B cell (primary cell): ENCODE data around the gene MDM1. TPM values are rescaled to one million over a fixed set of nuclear protein-coding genes. Genes with fewer than 3 reads are reported as not detected.

Source experiments
- ATAC-seq: fragments of 200-7000 bp; cut with Tn5 transposase; one replicate; pipeline ENCODE4 v1.10.0; 2021; ENCODE audit warnings: low read depth, mild to moderate bottlenecking, moderate number of reproducible peaks, moderate library complexity
- CTCF ChIA-PET: fragments of 350-600 bp; sonication (Branson Sonifier 250); formaldehyde crosslinking; loops from one replicate; lab custom pipeline; 2021; ENCODE audit warnings: antibody characterized with exemption, inconsistent platforms; lab: Charles Lee
- POLR2A ChIA-PET: fragments of 350-600 bp; sonication (Branson Sonifier 250); formaldehyde crosslinking; loops from one replicate; lab custom pipeline; 2021; ENCODE audit warnings: antibody characterized with exemption; lab: Charles Lee
- DNase-seq: peaks from one replicate; pipeline ENCODE4 v3.0.0; 2013
- H2AFZ ChIP-seq: 2 replicates; pipeline ENCODE4 v1.6.1; 2012; ENCODE audit warnings: mild to moderate bottlenecking, low read depth, low read length; ENCODE audit not compliant: insufficient read depth, poor library complexity, severe bottlenecking
- H3K27ac ChIP-seq, 2 donors: 1 replicate in 1 of 2; 2 replicates in 1 of 2; pipeline ENCODE4 v1.5.1; 2012 to 2013; ENCODE audit warnings: low read length in 2 of 2, mild to moderate bottlenecking in 2 of 2, moderate library complexity in 1 of 2
- H3K27me3 ChIP-seq, 4 experiments: fragments of 200-600 bp in 1 of 4; sonication (generic) in 1 of 4; replicated peaks in 1 of 4; 1 replicate in 2 of 4; 2 replicates in 2 of 4; pipeline versions ENCODE4 v1.6.1 to v1.7.0; 2013 to 2016; ENCODE audit warnings: low read length in 3 of 4, mild to moderate bottlenecking in 2 of 4, mixed read lengths in 1 of 4, moderate library complexity in 1 of 4; ENCODE audit not compliant: insufficient read depth in 4 of 4, control insufficient read depth in 3 of 4; ENCODE audit errors: control extremely low read depth in 1 of 4
- H3K36me3 ChIP-seq, 2 experiments: replicated peaks in 1 of 2; 1 replicate in 1 of 2; 2 replicates in 1 of 2; pipeline versions ENCODE4 v1.6.1 to v1.7.1; 2013; ENCODE audit warnings: low read length in 1 of 2; ENCODE audit not compliant: insufficient read depth in 2 of 2, control insufficient read depth in 1 of 2; ENCODE audit errors: control extremely low read depth in 1 of 2, extremely low read depth in 1 of 2
- H3K4me1 ChIP-seq, 2 donors: fragments of 200-600 bp in 1 of 2; sonication (generic) in 1 of 2; 1 replicate in 1 of 2; 2 replicates in 1 of 2; pipeline versions ENCODE4 v1.5.1 to v1.6.1; 2013 to 2017; ENCODE audit warnings: low read length in 2 of 2; ENCODE audit not compliant: control insufficient read depth in 2 of 2, insufficient read depth in 2 of 2
- H3K4me2 ChIP-seq: replicated peaks from 2 replicates; pipeline ENCODE3; 2012; ENCODE audit warnings: mild to moderate bottlenecking, low read depth, low read length; ENCODE audit not compliant: poor library complexity, severe bottlenecking
- H3K4me3 ChIP-seq, 5 experiments: fragments of 200-600 bp in 1 of 5; sonication (generic) in 1 of 5; 1 replicate in 3 of 5; 2 replicates in 2 of 5; pipeline versions ENCODE4 v1.5.1 to v1.7.0; 2011 to 2016; ENCODE audit warnings: low read length in 4 of 5, mild to moderate bottlenecking in 4 of 5, low read depth in 2 of 5, control low read depth in 1 of 5, moderate library complexity in 1 of 5; ENCODE audit not compliant: insufficient read depth in 1 of 5; ENCODE audit errors: control extremely low read depth in 1 of 5, extremely low read depth in 1 of 5
- H3K79me2 ChIP-seq: fragments of 200-600 bp; sonication (generic); one replicate; pipeline ENCODE4 v1.6.0; 2016; ENCODE audit warnings: low read length; ENCODE audit not compliant: control insufficient read depth, insufficient read depth
- H3K9ac ChIP-seq: fragments of 200-600 bp; sonication (generic); 2 replicates; pipeline ENCODE4 v1.6.1; 2017; ENCODE audit warnings: mild to moderate bottlenecking, low read length, moderate library complexity
- H3K9me3 ChIP-seq, 3 donors: one replicate each; pipeline versions ENCODE4 v1.6.1 to v1.7.1; 2013; ENCODE audit warnings: low read length in 2 of 3; ENCODE audit not compliant: control insufficient read depth in 2 of 3, insufficient read depth in 1 of 3; ENCODE audit errors: control extremely low read depth in 1 of 3
- H4K20me1 ChIP-seq: 2 replicates; pipeline ENCODE4 v1.6.0; 2012; ENCODE audit warnings: mild to moderate bottlenecking, low read length; ENCODE audit not compliant: insufficient read depth, control insufficient read depth, poor library complexity, severe bottlenecking
- H3K27ac Mint-ChIP-seq: one replicate; pipeline ENCODE4 v1.8.0; 2021; ENCODE audit warnings: mixed read lengths
- H3K27me3 Mint-ChIP-seq: one replicate; pipeline ENCODE4 v1.8.0; 2021; ENCODE audit warnings: mixed read lengths
- H3K4me1 Mint-ChIP-seq: one replicate; pipeline ENCODE4 v1.8.0; 2021; ENCODE audit warnings: mixed read lengths
- H3K4me3 Mint-ChIP-seq: one replicate; pipeline ENCODE4 v1.8.0; 2021; ENCODE audit warnings: mixed read lengths
- H3K9me3 Mint-ChIP-seq: one replicate; pipeline ENCODE4 v1.8.0; 2022; ENCODE audit warnings: mixed read lengths; ENCODE audit not compliant: insufficient read depth
- CTCF ChIP-seq: fragments of 200-600 bp; IDR thresholded peaks from one replicate; pipeline ENCODE4 v1.8.0; 2022; ENCODE audit warnings: antibody characterized with exemption, mild to moderate bottlenecking
- EZH2 ChIP-seq: IDR thresholded peaks from 2 replicates; pipeline ENCODE4 v1.6.1; 2012; ENCODE audit warnings: borderline replicate concordance, low read depth, mild to moderate bottlenecking, moderate library complexity, low read length; ENCODE audit not compliant: insufficient read depth, poor library complexity, severe bottlenecking
- WGBS: methylation state at CpG from one replicate; pipeline ENCODE4 v1.1.5; 2013; ENCODE audit warnings: missing lambda C conversion rate; ENCODE audit not compliant: insufficient coverage; 5-methylcytosine and 5-hydroxymethylcytosine counted together
- intact Hi-C: fragments of 100-400 bp; cut with micrococcal nuclease; formaldehyde crosslinking; loops from one replicate; pipeline ENCODE4 v1.10.0; 2022
- polyA plus RNA-seq: library from polyadenylated mRNA; depleted of rRNA; stranded (reverse); fragments of >200 nt; gene quantifications from 2 replicates; pipeline ENCODE4 v1.2.3, GENCODE V29; 2012
- total RNA-seq, 2 donors: library from RNA; stranded (reverse); fragments of 120-200 nt in 1 of 2; gene quantifications; 1 replicate in 1 of 2; 2 replicates in 1 of 2; pipeline versions ENCODE4 v1.2.3 to v1.2.4, GENCODE V29; 2013 to 2022

Gene MDM1
- total and polyA plus RNA-seq, 2 donors (not counting 1 experiment from before 2014, with no cell fraction given) = 13.9 to 38.3 TPM

GRCh38 chr12:68364328-68364727 lies 32.2 kb upstream of the MDM1 start:
- no peaks in the 10 kb centered on the region for H3K9me3 ChIP-seq
- TF ChIP-seq CTCF = no peak
- no peak for TF ChIP-seq EZH2
- Mint-ChIP-seq H3K9me3 (no peaks in the 10 kb centered on the region), H3K27ac (peak overlapping the region; percentile 97), H3K4me1 (peaks cover 51% of the 10 kb centered on the region), H3K27me3 (no peaks in the 10 kb centered on the region), H3K4me3 (peak overlapping the region; percentile 91)
- no peaks in the 10 kb centered on the region for H4K20me1 ChIP-seq
- no peaks in the 10 kb centered on the region for H3K27me3 ChIP-seq
- H3K4me1 ChIP-seq = peaks cover 38 to 46% of the 10 kb centered on the region in 2 donors
- WGBS = no CpG with 5 or more reads among the region's 3 CpGs
- H3K9ac ChIP-seq = peak overlapping the region; percentile 69
- ATAC-seq = no peak
- peak overlapping the region in 3 of 5 experiments; percentile 4 to 61 (median 50) for H3K4me3 ChIP-seq
- no peaks in the 10 kb centered on the region for H3K36me3 ChIP-seq
- CTCF ChIA-PET = interaction anchor here (0.6 to 1.7 kb wide), 2 partner anchors 10 to 247 kb away, joined by 3 read pairs; no protein-coding TSS in a partner anchor
- peak overlapping the region; percentile 92 for H3K4me2 ChIP-seq
- no peaks in the 10 kb centered on the region for H3K79me2 ChIP-seq
- intact Hi-C loops = no loop called here
- POLR2A ChIA-PET = interaction anchor here (1.7 kb wide), 1 partner anchor 13 kb away, joined by 4 read pairs; no protein-coding TSS in a partner anchor
- H2AFZ ChIP-seq = peak overlapping the region; percentile 82
- no peak for DNase-seq
- peak overlapping the region; percentile 85 to 88 for H3K27ac ChIP-seq

- H3K9me3 ChIP-seq = no peaks in the 10 kb centered on the region
- H3K4me3 Mint-ChIP-seq = no peak overlapping the region
- DNase-seq (no peak), ATAC-seq (no peak)
- no peak overlapping the region for H3K4me2 ChIP-seq
- H3K4me1 Mint-ChIP-seq = peaks cover 48% of the 10 kb centered on the region
- peaks cover 38 to 44% of the 10 kb centered on the region in 2 donors for H3K4me1 ChIP-seq
- no peak overlapping the region for H3K27ac ChIP-seq
- H3K27me3 Mint-ChIP-seq = no peaks in the 10 kb centered on the region
- no peaks in the 10 kb centered on the region for H3K36me3 ChIP-seq
- H3K27ac Mint-ChIP-seq = no peak overlapping the region
- H2AFZ ChIP-seq = no peak overlapping the region
- H4K20me1 ChIP-seq = no peaks in the 10 kb centered on the region
- no peaks in the 10 kb centered on the region for H3K27me3 ChIP-seq
- no peak overlapping the region for H3K4me3 ChIP-seq
- H3K9ac ChIP-seq = no peak overlapping the region
- ChIA-PET CTCF (interaction anchor here (1.4 kb wide), 1 partner anchor 277 kb away, joined by 3 read pairs; no protein-coding TSS in a partner anchor), POLR2A (no interaction called here)
- no peaks in the 10 kb centered on the region for H3K9me3 Mint-ChIP-seq
- no peaks in the 10 kb centered on the region for H3K79me2 ChIP-seq
- intact Hi-C loops = no loop called here
- TF ChIP-seq EZH2 (no peak), CTCF (no peak)
These were observed 29.8 kb upstream of the MDM1 start for GRCh38 chr12:68361953-68362352.
